Smooth muscle cell (in vitro differentiated cells): ENCODE results near the gene PIK3C2B. TPM values are rescaled to one million over a fixed set of nuclear protein-coding genes. Genes with fewer than 3 reads are reported as not detected.

Source experiments
- DNase-seq: peaks from one replicate; lab custom pipeline; 2025; ENCODE audit not compliant: unreplicated experiment; lab: John Stamatoyannopoulos, UW
- H2AFZ ChIP-seq: fragments of 200-600 bp; sonication (generic); 2 replicates; pipeline ENCODE4 v1.6.0; 2016; ENCODE audit warnings: antibody characterized with exemption, low read depth, mild to moderate bottlenecking
- H3F3A ChIP-seq: fragments of 200-600 bp; sonication (generic); 2 replicates; pipeline ENCODE4 v1.6.0; 2017; ENCODE audit warnings: antibody characterized with exemption, low read depth
- H3K27ac ChIP-seq: fragments of 200-600 bp; sonication (generic); 2 replicates; pipeline ENCODE4 v1.5.1; 2016; ENCODE audit warnings: low read depth, mild to moderate bottlenecking
- H3K27me3 ChIP-seq: fragments of 200-600 bp; sonication (generic); 2 replicates; pipeline ENCODE4 v1.6.1; 2016; ENCODE audit warnings: low read depth, mild to moderate bottlenecking
- H3K36me3 ChIP-seq: fragments of 200-600 bp; sonication (generic); 2 replicates; pipeline ENCODE4 v1.5.1; 2016; ENCODE audit warnings: low read depth
- H3K4me1 ChIP-seq: fragments of 200-600 bp; sonication (generic); 2 replicates; pipeline ENCODE4 v1.5.1; 2016; ENCODE audit warnings: low read depth
- H3K4me2 ChIP-seq: fragments of 200-600 bp; sonication (generic); 2 replicates; pipeline ENCODE4 v1.6.0; 2016; ENCODE audit warnings: mild to moderate bottlenecking
- H3K4me3 ChIP-seq: fragments of 200-600 bp; sonication (generic); 2 replicates; pipeline ENCODE4 v1.5.1; 2016; ENCODE audit warnings: mild to moderate bottlenecking
- H3K79me2 ChIP-seq: fragments of 200-600 bp; sonication (generic); 2 replicates; pipeline ENCODE4 v1.6.0; 2016; ENCODE audit warnings: low read depth, mild to moderate bottlenecking
- H3K9ac ChIP-seq: fragments of 200-600 bp; sonication (generic); 2 replicates; pipeline ENCODE4 v1.6.0; 2016; ENCODE audit warnings: low read depth
- H3K9me3 ChIP-seq: fragments of 200-600 bp; sonication (generic); replicated peaks from 2 replicates; pipeline ENCODE4 v1.5.1; 2016; ENCODE audit warnings: low read depth
- H4K20me1 ChIP-seq: fragments of 200-600 bp; sonication (generic); 2 replicates; pipeline ENCODE4 v1.6.0; 2016; ENCODE audit warnings: low read depth
- CTCF ChIP-seq: fragments of 200-600 bp; sonication (generic); IDR thresholded peaks from 2 replicates; pipeline ENCODE4 v1.5.1; 2017; ENCODE audit warnings: borderline replicate concordance, mild to moderate bottlenecking, antibody characterized with exemption; ENCODE audit not compliant: insufficient read depth, poor library complexity, severe bottlenecking
- WGBS: methylation state at CpG from one replicate; pipeline ENCODE4 v1.1.7; 2016; ENCODE audit warnings: low lambda C conversion rate; 5-methylcytosine and 5-hydroxymethylcytosine counted together
- polyA plus RNA-seq: library from polyadenylated mRNA; unstranded; fragments of >200 nt; fragmentation: Nextera tagmentation; extraction: Ambion mirVana; gene quantifications from 2 replicates; pipeline ENCODE4 v1.2.1, GENCODE V29; 2016
- total RNA-seq: library from RNA; depleted of rRNA; stranded (reverse); fragments of >200 nt; gene quantifications from 2 replicates; pipeline ENCODE4 v1.2.3, GENCODE V29; 2014

PIK3C2B gene
- total and polyA plus RNA-seq, 2 experiments from 2014 or later: 3.0 to 9.5 TPM

DNA sequence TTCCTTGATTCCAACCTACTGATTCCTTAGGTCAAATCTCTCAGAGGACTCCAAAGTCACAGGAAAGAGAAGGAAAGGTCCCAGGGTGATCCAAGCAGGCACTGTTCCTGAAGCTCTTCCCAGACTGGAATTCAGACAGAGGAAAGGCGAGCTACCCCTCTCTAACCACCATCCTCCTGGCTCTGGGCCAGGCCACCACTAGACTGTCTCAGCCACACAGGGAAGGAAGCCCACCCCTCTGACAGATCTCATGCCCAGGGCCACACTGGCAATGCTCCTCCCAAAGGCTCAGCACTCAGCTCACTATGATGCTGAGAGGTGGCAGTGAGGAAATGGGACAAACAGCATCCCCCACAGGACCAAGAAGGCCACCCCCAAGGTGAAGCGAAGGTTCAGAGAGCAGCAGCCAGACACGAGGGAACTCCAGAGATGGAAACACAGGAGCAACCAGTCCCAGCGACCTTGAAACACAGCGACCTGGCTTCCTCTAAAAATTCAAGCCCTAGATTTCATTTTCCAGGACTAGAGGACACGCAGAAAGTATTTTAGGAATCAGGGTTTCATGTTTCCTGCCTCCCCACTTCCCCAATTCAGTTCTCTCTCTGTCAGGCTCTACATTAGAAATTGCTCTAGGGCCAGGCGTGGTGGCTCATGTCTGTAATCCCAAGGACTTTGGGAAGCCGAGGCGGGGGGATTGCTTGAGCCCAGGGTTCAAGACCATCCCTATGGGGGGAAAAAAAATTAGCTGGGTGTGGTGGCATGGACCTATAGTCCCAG lies 18.8 kb downstream of the PIK3C2B start:
- no peak for DNase-seq
- H3F3A ChIP-seq: peaks cover 6% of the 10 kb centered on the region
- H3K79me2 ChIP-seq: peaks cover 5% of the 10 kb centered on the region
- no peak overlapping the region for H2AFZ ChIP-seq
- H3K4me2 ChIP-seq: no peak overlapping the region
- no peak overlapping the region for H3K4me3 ChIP-seq
- no peaks in the 10 kb centered on the region for H3K36me3 ChIP-seq
- no peaks in the 10 kb centered on the region for H3K9me3 ChIP-seq
- no peak for TF ChIP-seq CTCF
- no peaks in the 10 kb centered on the region for H3K27me3 ChIP-seq
- H3K9ac ChIP-seq: no peak overlapping the region
- WGBS: 86% methylated on average over 9 of the region's 9 CpGs
- H4K20me1 ChIP-seq: peaks cover 18% of the 10 kb centered on the region
- H3K4me1 ChIP-seq: peaks cover 8% of the 10 kb centered on the region
- no peak overlapping the region for H3K27ac ChIP-seq

DNA sequence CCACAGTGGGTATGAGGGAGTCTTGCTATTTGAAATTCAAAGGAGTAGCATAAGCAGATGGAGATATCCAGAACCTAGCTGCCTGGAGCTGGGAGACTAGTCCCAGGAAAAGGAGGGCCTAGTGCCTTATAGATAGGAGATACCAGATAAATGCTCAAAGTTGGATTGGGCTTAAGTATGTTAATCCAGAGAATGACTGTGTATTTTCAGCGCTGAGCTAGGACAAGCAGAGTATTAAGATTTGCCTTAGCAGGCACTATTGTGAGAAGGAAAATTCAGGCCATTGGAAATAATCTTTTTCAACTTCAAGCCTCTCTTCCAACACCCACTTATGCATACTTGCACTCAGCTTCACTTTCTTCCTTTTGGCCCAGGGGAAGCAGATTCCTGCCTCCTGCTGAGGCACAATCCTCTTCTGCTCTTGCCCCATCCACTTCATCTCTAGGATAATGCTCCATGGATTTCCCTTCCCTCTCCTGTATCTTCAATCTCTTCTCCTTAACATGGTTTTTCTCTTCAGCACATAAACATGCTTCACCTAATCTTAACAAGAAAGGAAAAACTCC lies 21.1 kb downstream of the PIK3C2B start:
- H2AFZ ChIP-seq: no peak overlapping the region
- WGBS: 26% methylated on average over 1 of the region's 1 CpG
- H3K27me3 ChIP-seq: no peaks in the 10 kb centered on the region
- peaks cover 13% of the 10 kb centered on the region for H4K20me1 ChIP-seq
- no peaks in the 10 kb centered on the region for H3K9me3 ChIP-seq
- no peak for TF ChIP-seq CTCF
- H3K4me3 ChIP-seq: no peak overlapping the region
- H3K27ac ChIP-seq: no peak overlapping the region
- H3K9ac ChIP-seq: no peak overlapping the region
- no peak for DNase-seq
- peaks cover 6% of the 10 kb centered on the region for H3F3A ChIP-seq
- no peak overlapping the region for H3K4me2 ChIP-seq
- H3K4me1 ChIP-seq: peaks cover 4% of the 10 kb centered on the region
- H3K36me3 ChIP-seq: no peaks in the 10 kb centered on the region
- H3K79me2 ChIP-seq: peaks cover 5% of the 10 kb centered on the region

DNA sequence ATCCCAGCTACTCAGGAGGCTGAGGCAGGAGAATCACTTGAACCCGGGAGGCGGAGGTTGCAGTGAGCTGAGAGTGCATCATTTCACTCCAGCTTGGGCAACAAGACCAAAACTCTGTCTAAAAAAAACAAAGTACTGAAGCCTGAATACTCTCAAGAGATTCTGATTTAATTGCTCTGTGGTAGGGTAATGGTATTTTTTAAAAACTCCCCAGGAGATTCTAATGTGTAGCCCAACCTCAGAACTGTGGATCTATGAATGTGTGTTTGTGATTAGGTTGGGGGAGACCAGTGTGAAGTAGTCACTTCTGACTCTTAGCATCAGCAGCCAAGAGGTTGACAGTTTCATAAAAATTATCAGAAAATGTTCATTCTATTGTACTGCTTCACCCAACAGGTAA lies 21.9 kb downstream of the PIK3C2B start:
- Histone ChIP-seq H3K4me3 (no peak overlapping the region), H3K4me1 (peaks cover 4% of the 10 kb centered on the region), H3K4me2 (no peak overlapping the region), H3K36me3 (no peaks in the 10 kb centered on the region), H3K79me2 (peaks cover 5% of the 10 kb centered on the region), H3F3A (peaks cover 6% of the 10 kb centered on the region), H3K9ac (no peak overlapping the region), H4K20me1 (peaks cover 6% of the 10 kb centered on the region), H3K27me3 (no peaks in the 10 kb centered on the region), H2AFZ (no peak overlapping the region), H3K9me3 (no peaks in the 10 kb centered on the region), H3K27ac (no peak overlapping the region)
- no peak for DNase-seq
- no peak for TF ChIP-seq CTCF
- 100% methylated on average over 2 of the region's 2 CpGs for WGBS
